Esophagus (tissue), 2 donors: Measurements from ENCODE around the gene KIAA1755. TPM values are rescaled to one million over a fixed set of nuclear protein-coding genes. Genes with fewer than 3 reads are reported as not detected.
"Not testable (repeated sequence)": the region's sequence is repeated elsewhere in the genome, so short reads cannot be mapped to it uniquely, and the experiment has no call there.

Experiments
- H3K27ac ChIP-seq, 2 donors: one replicate each; pipeline ENCODE4 v1.5.1; 2013; ENCODE audit warnings: low read depth in 2 of 2, mild to moderate bottlenecking in 2 of 2, inconsistent platforms in 1 of 2, low read length in 1 of 2, moderate library complexity in 1 of 2
- H3K27me3 ChIP-seq, 2 donors: one replicate each; pipeline ENCODE4 v1.6.1; 2013; ENCODE audit warnings: low read length in 2 of 2, control low read depth in 1 of 2, mild to moderate bottlenecking in 1 of 2; ENCODE audit not compliant: insufficient read depth in 2 of 2, control insufficient read depth in 1 of 2
- H3K36me3 ChIP-seq, 2 donors: one replicate each; pipeline ENCODE4 v1.6.1; 2013; ENCODE audit warnings: low read length in 1 of 2; ENCODE audit not compliant: control insufficient read depth in 2 of 2, insufficient read depth in 2 of 2
- H3K4me1 ChIP-seq, 2 donors: one replicate each; pipeline ENCODE4 v1.6.1; 2013; ENCODE audit warnings: low read length in 1 of 2; ENCODE audit not compliant: control insufficient read depth in 2 of 2, insufficient read depth in 2 of 2
- H3K4me3 ChIP-seq, 2 donors: one replicate each; pipeline ENCODE4 v1.5.1; 2013; ENCODE audit warnings: low read length in 2 of 2, mild to moderate bottlenecking in 2 of 2, low read depth in 1 of 2, moderate library complexity in 1 of 2
- H3K9me3 ChIP-seq, 2 donors: one replicate each; pipeline ENCODE4 v1.6.1; 2013; ENCODE audit warnings: mild to moderate bottlenecking in 2 of 2, low read depth in 1 of 2, low read length in 1 of 2, moderate library complexity in 1 of 2; ENCODE audit not compliant: control insufficient read depth in 2 of 2, insufficient read depth in 1 of 2
- WGBS, 2 donors: extraction: QIAGEN DNeasy Blood & Tissue Kit; methylation state at CpG; one replicate each; pipeline ENCODE4 v1.1.7; 2013; 5-methylcytosine and 5-hydroxymethylcytosine counted together
- polyA plus RNA-seq, 2 donors: library from polyadenylated mRNA; stranded (reverse); fragments of 200-250 nt; gene quantifications; one replicate each; pipeline ENCODE4 v1.2.3, GENCODE V29; 2013
- donor health status: healthy with polysubstance abuse.
- donor health status: Bipolar disorder and iron deficiency.

KIAA1755 gene
- polyA plus RNA-seq, 2 donors: 1.4 to 1.7 TPM

DNA sequence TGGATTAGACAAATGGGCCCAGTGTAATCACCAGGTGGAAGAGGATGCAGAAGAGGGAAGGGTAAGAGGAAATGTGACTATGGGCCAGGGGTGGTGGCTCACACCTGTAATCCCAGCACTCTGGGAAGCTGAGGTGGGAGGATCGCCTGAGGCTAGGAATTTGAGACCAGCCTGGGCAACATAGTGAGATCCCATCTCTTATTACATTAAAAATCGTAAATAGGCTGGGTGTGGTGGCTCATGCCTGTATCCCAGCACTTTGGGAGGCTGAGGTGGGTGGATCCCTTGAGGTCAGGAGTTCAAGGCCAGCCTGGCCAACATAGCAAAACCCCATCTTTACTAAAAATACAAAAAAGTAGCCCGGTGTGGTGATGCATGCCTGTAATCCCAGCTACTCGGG lies 12.8 kb downstream of the KIAA1755 start:
- WGBS, 2 donors: 75 to 90% methylated on average over 4 of the region's 4 CpGs

DNA sequence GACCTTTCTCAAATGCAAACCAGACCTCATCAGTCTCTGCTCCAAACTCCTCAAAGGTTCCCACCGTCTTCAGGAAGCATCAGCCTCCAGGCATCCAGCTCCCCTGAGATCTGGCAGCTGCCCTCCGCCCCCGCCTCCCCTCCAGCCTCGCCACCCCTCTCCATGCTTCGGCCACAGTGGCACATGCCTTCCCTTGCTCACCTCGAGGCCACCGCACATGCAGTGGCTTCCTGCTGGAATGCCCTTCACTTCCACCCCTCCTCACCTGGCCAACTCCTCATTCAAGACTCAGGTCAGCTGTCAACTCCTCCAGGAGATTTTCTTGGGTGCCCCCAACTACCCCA lies 13.4 kb downstream of the KIAA1755 start:
- H3K27ac ChIP-seq: peak overlapping the region in 1 of 2 donors; percentile 34
- peaks cover 0 to 4% of the 10 kb centered on the region in 2 donors for H3K9me3 ChIP-seq
- no peak overlapping the region for H3K4me3 ChIP-seq
- H3K27me3 ChIP-seq: no peaks in the 10 kb centered on the region
- 80 to 82% methylated on average over 7 of the region's 7 CpGs for WGBS, 2 donors
- H3K36me3 ChIP-seq: no peaks in the 10 kb centered on the region
- peaks cover 0 to 2% of the 10 kb centered on the region in 2 donors for H3K4me1 ChIP-seq

More for the DNA sequence above, 12.8 kb downstream of the KIAA1755 start:
- H3K27me3 ChIP-seq, H3K4me1 ChIP-seq, H3K9me3 ChIP-seq, H3K27ac ChIP-seq, H3K36me3 ChIP-seq, H3K4me3 ChIP-seq: not testable (repeated sequence)

DNA sequence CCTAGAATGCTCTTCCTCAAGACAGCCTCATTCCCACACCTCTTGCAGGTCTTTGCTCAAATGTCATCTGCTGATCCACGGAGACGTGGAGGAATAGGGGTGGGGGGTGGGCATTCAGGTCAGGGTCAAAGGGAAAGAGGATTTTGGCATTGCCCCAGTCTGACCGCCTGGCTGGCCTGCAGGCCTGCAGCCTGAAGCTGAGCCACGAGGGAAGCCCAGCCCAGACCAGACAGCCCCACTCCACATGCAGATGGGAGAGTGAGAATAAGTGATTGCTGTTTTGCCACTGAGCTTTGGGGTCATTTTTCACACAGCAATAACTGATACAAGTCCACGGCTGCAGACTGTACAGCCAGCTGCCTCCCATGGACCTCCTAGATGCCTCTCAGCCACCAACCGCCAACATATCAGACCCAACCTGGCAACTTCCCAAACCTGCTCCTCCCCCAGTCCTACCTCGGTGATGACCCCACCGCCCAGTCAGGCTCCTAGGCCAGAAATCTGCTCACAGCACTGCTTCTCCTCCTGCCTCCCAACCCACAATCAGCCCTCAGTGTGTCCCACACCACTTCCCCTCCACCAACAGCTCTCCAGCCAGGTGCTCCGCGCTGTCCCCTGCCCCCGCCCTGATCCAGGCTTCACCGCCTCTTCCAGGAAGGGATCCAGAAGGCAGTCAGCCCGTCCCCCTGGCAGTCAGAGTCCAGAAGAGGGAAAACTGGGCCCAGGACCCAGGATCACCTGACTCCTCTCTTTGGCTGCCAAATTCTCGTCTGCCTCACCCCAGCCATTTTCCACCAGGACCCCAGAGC lies 14.0 kb downstream of the KIAA1755 start:
- H3K27ac ChIP-seq: peak overlapping the region; percentile 36 to 67
- WGBS, 2 donors: 54 to 66% methylated on average over 14 of the region's 14 CpGs

GRCh38 chr20:38245753-38246152 lies 14.8 kb downstream of the KIAA1755 start:
- peaks cover 6 to 13% of the 10 kb centered on the region in 2 donors for H3K9me3 ChIP-seq
- no peaks in the 10 kb centered on the region for H3K36me3 ChIP-seq
- H3K27me3 ChIP-seq: no peaks in the 10 kb centered on the region
- WGBS, 2 donors: 74 to 78% methylated on average over 9 of the region's 9 CpGs
- peak overlapping the region; percentile 43 to 67 for H3K27ac ChIP-seq
- peaks cover 0 to 2% of the 10 kb centered on the region in 2 donors for H3K4me1 ChIP-seq
- no peak overlapping the region for H3K4me3 ChIP-seq

More for the DNA sequence above, 14.0 kb downstream of the KIAA1755 start:
- H3K36me3 ChIP-seq: no peaks in the 10 kb centered on the region
- peaks cover 4 to 9% of the 10 kb centered on the region in 2 donors for H3K9me3 ChIP-seq
- H3K27me3 ChIP-seq: no peaks in the 10 kb centered on the region
- H3K4me1 ChIP-seq: peaks cover 0 to 2% of the 10 kb centered on the region in 2 donors
- no peak overlapping the region for H3K4me3 ChIP-seq

DNA sequence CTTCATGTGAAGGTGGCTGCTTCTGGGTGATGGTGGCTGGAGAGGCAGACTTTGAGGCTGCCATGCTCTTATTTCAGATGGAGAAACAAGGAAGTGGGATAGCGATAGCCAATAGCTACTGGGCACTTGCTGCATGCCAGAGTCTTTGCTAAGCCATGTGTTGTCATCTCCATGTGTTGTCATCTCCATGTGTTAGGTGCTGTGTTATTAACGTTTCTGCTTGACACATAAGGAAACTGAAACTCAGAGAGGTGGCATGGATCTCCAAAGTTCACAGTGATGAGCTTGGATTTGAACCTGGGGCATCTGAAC lies 16.9 kb downstream of the KIAA1755 start:
- Histone ChIP-seq H3K4me3 (no peak overlapping the region), H3K4me1 (peaks cover 0 to 2% of the 10 kb centered on the region in 2 donors), H3K27me3 (no peaks in the 10 kb centered on the region), H3K36me3 (no peaks in the 10 kb centered on the region), H3K27ac (no peak overlapping the region), H3K9me3 (peaks cover 6 to 16% of the 10 kb centered on the region in 2 donors)
- WGBS, 2 donors: 80 to 83% methylated on average over 2 of the region's 2 CpGs

- no peak overlapping the region for H3K27ac ChIP-seq
- no peaks in the 10 kb centered on the region for H3K27me3 ChIP-seq
- peaks cover 6 to 16% of the 10 kb centered on the region in 2 donors for H3K9me3 ChIP-seq
- WGBS, 2 donors: 51 to 53% methylated on average over 5 of the region's 5 CpGs
- H3K4me3 ChIP-seq: no peak overlapping the region
- H3K36me3 ChIP-seq: no peaks in the 10 kb centered on the region
- H3K4me1 ChIP-seq: peaks cover 0 to 2% of the 10 kb centered on the region in 2 donors
Observed at GRCh38 chr20:38242848-38243708, 17.5 kb downstream of the KIAA1755 start.

DNA sequence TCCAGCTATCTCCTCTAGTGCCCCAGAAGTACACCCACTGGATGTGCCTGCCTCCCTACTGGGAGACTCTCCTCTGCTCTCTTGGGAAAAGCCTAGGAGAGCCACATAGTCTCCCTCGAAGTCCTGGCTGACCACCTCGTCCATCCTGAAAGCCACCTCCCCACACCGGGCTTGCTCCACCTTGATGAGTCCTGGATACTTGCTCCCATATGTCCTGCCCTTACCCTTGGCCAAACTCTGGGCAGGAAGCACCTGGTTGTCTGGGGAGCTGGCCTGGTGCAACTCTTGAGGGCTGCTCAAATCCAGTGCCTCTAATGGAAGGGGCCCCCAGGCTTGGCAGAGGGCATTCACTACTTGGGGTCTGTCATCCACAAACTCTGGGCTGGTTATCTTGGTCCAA lies 19.3 kb downstream of the KIAA1755 start:
- Histone ChIP-seq H3K9me3 (peaks cover 6 to 16% of the 10 kb centered on the region in 2 donors), H3K27me3 (no peaks in the 10 kb centered on the region), H3K4me1 (peaks cover 0 to 1% of the 10 kb centered on the region in 2 donors), H3K36me3 (no peaks in the 10 kb centered on the region), H3K27ac (no peak overlapping the region), H3K4me3 (no peak overlapping the region)
- 89 to 94% methylated on average over 3 of the region's 3 CpGs for WGBS, 2 donors

GRCh38 chr20:38239441-38239840 lies 21.1 kb downstream of the KIAA1755 start:
- 40 to 48% methylated on average over 3 of the region's 3 CpGs for WGBS, 2 donors
- Histone ChIP-seq H3K9me3 (peaks cover 6 to 16% of the 10 kb centered on the region in 2 donors), H3K4me3 (no peak overlapping the region), H3K4me1 (no peaks in the 10 kb centered on the region), H3K27me3 (no peaks in the 10 kb centered on the region), H3K27ac (no peak overlapping the region), H3K36me3 (no peaks in the 10 kb centered on the region)

DNA sequence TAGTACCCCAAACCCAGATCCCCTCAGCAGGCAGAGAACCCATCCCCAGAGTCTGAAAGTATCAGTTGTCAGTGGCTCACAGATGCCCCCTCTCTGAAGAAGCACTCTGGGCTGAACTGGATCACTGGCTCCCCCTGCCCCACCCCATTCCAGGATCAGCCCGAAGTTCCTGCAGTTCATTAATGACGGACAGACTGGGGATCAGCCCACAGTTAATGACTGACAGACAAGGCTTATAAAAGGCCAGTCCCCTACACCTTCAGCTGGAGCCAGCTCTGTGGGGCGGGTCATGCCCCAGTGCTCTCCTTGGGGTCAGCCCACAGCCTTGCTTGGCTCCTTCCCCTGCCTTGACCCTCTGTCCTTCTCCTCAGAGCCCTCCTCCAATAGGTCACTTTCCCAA lies 21.7 kb downstream of the KIAA1755 start:
- no peak overlapping the region for H3K4me3 ChIP-seq
- H3K27me3 ChIP-seq: no peaks in the 10 kb centered on the region
- no peak overlapping the region for H3K27ac ChIP-seq
- WGBS, 2 donors: 39 to 60% methylated on average over 3 of the region's 3 CpGs
- H3K9me3 ChIP-seq: peaks cover 6 to 16% of the 10 kb centered on the region in 2 donors
- H3K4me1 ChIP-seq: no peaks in the 10 kb centered on the region
- no peaks in the 10 kb centered on the region for H3K36me3 ChIP-seq
